GM12878 (cell line): ENCODE measurements around the gene BANP. TPM values are rescaled to one million over a fixed set of nuclear protein-coding genes. Genes with fewer than 3 reads are reported as not detected.

Experiments
- ATAC-seq: fragments of 200-7000 bp; cut with Tn5 transposase; 3 replicates; pipeline ENCODE4 v1.9.1; 2020; ENCODE audit warnings: mild to moderate bottlenecking, moderate library complexity
- BruUV-seq: library from RNA; stranded (reverse); fragments of 400-500 nt; replicated peaks from 2 replicates; lab custom pipeline; 2021; lab: Mats Ljungman, UMichigan
- CTCF ChIA-PET: fragments of 300-600 bp; sonication (Branson Sonifier 250); formaldehyde crosslinking; extraction: SDS; loops from one replicate; lab custom pipeline; 2021; ENCODE audit warnings: inconsistent platforms; lab: Yijun Ruan, JAX
- POLR2A ChIA-PET: fragments of 350-600 bp; formaldehyde crosslinking; extraction: SDS; loops from one replicate; lab custom pipeline; 2021; ENCODE audit warnings: inconsistent platforms; lab: Charles Lee
- RAD21 ChIA-PET: fragments of 300-600 bp; sonication (Branson Sonifier 250); formaldehyde crosslinking; loops from one replicate; lab custom pipeline; 2023; ENCODE audit warnings: antibody characterized with exemption; ENCODE audit not compliant: unreplicated experiment; lab: Charles Lee
- SMC1A ChIA-PET: fragments of 300-600 bp; sonication (Branson Sonifier 250); formaldehyde crosslinking; loops from one replicate; lab custom pipeline; 2023; ENCODE audit not compliant: unreplicated experiment, uncharacterized antibody; lab: Charles Lee
- DNase-seq: peaks from one replicate; pipeline ENCODE4 v3.0.0-alpha.2; 2011; ENCODE audit warnings: low read depth, low spot score
- FAIRE-seq: peaks from 3 replicates; lab custom pipeline; 2011; peaks lifted over from hg19 to GRCh38; lab: Jason Lieb, UNC
- H2AFZ ChIP-seq: 2 replicates; pipeline ENCODE4 v1.6.0; 2011; ENCODE audit warnings: low read depth, low read length, control low read depth; ENCODE audit not compliant: control insufficient read depth
- H3K27ac ChIP-seq: 2 replicates; pipeline ENCODE4 v1.5.1; 2011; ENCODE audit warnings: control low read depth; ENCODE audit not compliant: control insufficient read depth, insufficient read depth
- H3K27me3 ChIP-seq, 2 experiments: replicated peaks in 1 of 2; 2 replicates each; pipeline versions ENCODE4 v1.6.0 to v1.6.1; 2011; ENCODE audit warnings: low read length in 1 of 2; ENCODE audit not compliant: control insufficient read depth in 2 of 2, insufficient read depth in 2 of 2
- H3K36me3 ChIP-seq, 2 experiments: 2 replicates each; pipeline ENCODE4 v1.5.1; 2011; ENCODE audit warnings: low read length in 1 of 2; ENCODE audit not compliant: control insufficient read depth in 2 of 2, insufficient read depth in 2 of 2
- H3K4me1 ChIP-seq: 2 replicates; pipeline ENCODE4 v1.6.1; 2011; ENCODE audit warnings: mild to moderate bottlenecking, low read length, moderate library complexity, mixed read lengths; ENCODE audit not compliant: control insufficient read depth, insufficient read depth
- H3K4me2 ChIP-seq: 2 replicates; pipeline ENCODE4 v1.6.0; 2011; ENCODE audit warnings: control low read depth; ENCODE audit not compliant: control insufficient read depth, insufficient read depth
- H3K4me3 ChIP-seq: fragments of 200-600 bp; sonication (generic); 2 replicates; pipeline ENCODE4 v1.5.1; 2016
- H3K79me2 ChIP-seq: 2 replicates; pipeline ENCODE4 v1.6.0; 2011; ENCODE audit warnings: low read length; ENCODE audit not compliant: control insufficient read depth, insufficient read depth
- H3K9ac ChIP-seq: 2 replicates; pipeline ENCODE4 v1.8.0; 2011; ENCODE audit warnings: low read length, control low read depth, mixed read lengths; ENCODE audit not compliant: control insufficient read depth, insufficient read depth
- H3K9me3 ChIP-seq: replicated peaks from 3 replicates; pipeline ENCODE4 v1.5.1; 2011; ENCODE audit warnings: mild to moderate bottlenecking, low read length; ENCODE audit not compliant: control insufficient read depth, insufficient read depth
- H4K20me1 ChIP-seq: 2 replicates; pipeline ENCODE4 v1.6.0; 2011; ENCODE audit not compliant: control insufficient read depth, insufficient read depth
- BCL11A ChIP-seq: IDR thresholded peaks from 2 replicates; pipeline ENCODE4 v1.6.1; 2011; ENCODE audit warnings: low read depth, low read length
- JUND ChIP-seq: IDR thresholded peaks from 2 replicates; pipeline ENCODE4 v1.6.1; 2012; ENCODE audit warnings: low read depth, mild to moderate bottlenecking, low read length, improper control_type of control experiment, moderate library complexity
- KDM1A ChIP-seq: fragments of 200-600 bp; sonication (generic); IDR thresholded peaks from 2 replicates; pipeline ENCODE4 v1.6.1; 2016; ENCODE audit warnings: borderline replicate concordance
- MEF2A ChIP-seq: IDR thresholded peaks from 2 replicates; pipeline ENCODE4 v1.6.1; 2011; ENCODE audit warnings: low read depth, mild to moderate bottlenecking, low read length, moderate library complexity; ENCODE audit not compliant: insufficient read depth
- MXI1 ChIP-seq: fragments of 150-350 bp; IDR thresholded peaks from 2 replicates; pipeline ENCODE4 v1.6.1; 2011; ENCODE audit warnings: low read depth, mild to moderate bottlenecking, inconsistent platforms, low read length, improper control_type of control experiment
- NFYA ChIP-seq: IDR thresholded peaks from 2 replicates; pipeline ENCODE4 v1.6.1; 2011; ENCODE audit warnings: low read depth, mild to moderate bottlenecking, low read length, improper control_type of control experiment, borderline replicate concordance
- SP1 ChIP-seq: IDR thresholded peaks from one replicate; pipeline ENCODE4 v1.6.1; 2011; ENCODE audit warnings: low read depth, low read length
- WRNIP1 ChIP-seq: IDR thresholded peaks from 2 replicates; pipeline ENCODE4 v1.6.1; 2011; ENCODE audit warnings: low read depth, low read length, improper control_type of control experiment, borderline replicate concordance
- WGBS: methylation state at CpG from one replicate; pipeline ENCODE4 v1.1.6; 2016; ENCODE audit warnings: low lambda C conversion rate; ENCODE audit not compliant: insufficient replicate concordance, insufficient coverage; ENCODE audit errors: missing lambda C conversion rate; 5-methylcytosine and 5-hydroxymethylcytosine counted together
- in situ Hi-C: fragments of 300-500 bp; cut with MboI; formaldehyde crosslinking; loops from 9 replicates; pipeline ENCODE4 v1.14.3; 2018; ENCODE audit warnings: mixed read lengths
- intact Hi-C: fragments of 100-400 bp; cut with micrococcal nuclease; formaldehyde crosslinking; loops from one replicate; pipeline ENCODE4 v1.14.2; 2022; ENCODE audit not compliant: unreplicated experiment
- polyA plus RNA-seq, 11 experiments: library from polyadenylated mRNA; depleted of rRNA in 4 of 11; unstranded in 6 of 11; stranded (reverse) in 5 of 11; fragments of >200 nt; fragmentation: Nextera tagmentation in 4 of 11; fragmentation: Illumina TruSeq in 1 of 11; extraction: Ambion mirVana in 4 of 11; extraction: Trizol in 1 of 11; gene quantifications; 1 replicate in 1 of 11; 2 replicates in 10 of 11; pipeline versions ENCODE4 v1.2.1 to v1.2.3, GENCODE V29; 2011 to 2016; ENCODE audit warnings: inconsistent platforms in 2 of 11, missing spikeins in 2 of 11, low read depth in 1 of 11
- total RNA-seq, 4 experiments: library from RNA; depleted of rRNA in 3 of 4; stranded (reverse); fragments of >200 nt in 3 of 4; fragmentation: Illumina TruSeq in 1 of 4; extraction: Trizol in 1 of 4; gene quantifications; 2 replicates each; pipeline versions ENCODE4 v1.2.1 to v1.2.3, GENCODE V29; 2013 to 2021
- TF ChIP-seq, protein P1 (sequence below): fragments of 450-650 bp; IDR thresholded peaks from 2 replicates; pipeline ENCODE4 v1.6.1; 2018; ENCODE audit warnings: mild to moderate bottlenecking, low read depth, moderate library complexity; ENCODE audit not compliant: partially characterized antibody

BANP gene
- total and polyA plus RNA-seq, 10 of the 15 experiments (the other 5 are each of a cell fraction or from before 2014, with no cell fraction given): 3.9 to 21.9 (median 12.2) TPM

DNA sequence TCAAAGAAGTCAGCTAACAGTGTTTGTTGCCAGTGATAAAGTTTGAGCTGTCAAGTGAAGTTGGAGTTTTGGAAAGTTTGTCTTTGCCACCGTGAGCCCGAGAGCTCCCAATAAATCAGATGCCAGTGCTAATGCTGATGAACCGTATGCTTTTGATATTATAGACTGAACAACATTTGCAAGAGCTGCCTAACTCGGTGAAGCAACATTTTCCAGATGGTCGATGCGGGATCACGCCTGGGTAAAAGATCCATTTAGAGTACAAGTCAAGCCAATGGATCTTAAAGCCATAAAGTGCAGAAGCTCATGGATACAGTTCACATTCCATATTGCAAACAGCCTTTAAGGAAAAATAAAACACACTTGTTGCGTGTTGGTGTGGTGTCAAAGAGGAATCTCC lies 9.6 kb downstream of the BANP start:
- RAD21 ChIA-PET: no interaction called here
- ATAC-seq (no peak), FAIRE-seq (no peak)
- Histone ChIP-seq H2AFZ (no peak overlapping the region), H3K27me3 (no peaks in the 10 kb centered on the region)
- SMC1A ChIA-PET: interaction anchor here (1.1 kb wide), 1 partner anchor 11 kb away, joined by 3 read pairs; no protein-coding TSS in a partner anchor
- POLR2A ChIA-PET: no interaction called here
- TF ChIP-seq, protein P1, sequence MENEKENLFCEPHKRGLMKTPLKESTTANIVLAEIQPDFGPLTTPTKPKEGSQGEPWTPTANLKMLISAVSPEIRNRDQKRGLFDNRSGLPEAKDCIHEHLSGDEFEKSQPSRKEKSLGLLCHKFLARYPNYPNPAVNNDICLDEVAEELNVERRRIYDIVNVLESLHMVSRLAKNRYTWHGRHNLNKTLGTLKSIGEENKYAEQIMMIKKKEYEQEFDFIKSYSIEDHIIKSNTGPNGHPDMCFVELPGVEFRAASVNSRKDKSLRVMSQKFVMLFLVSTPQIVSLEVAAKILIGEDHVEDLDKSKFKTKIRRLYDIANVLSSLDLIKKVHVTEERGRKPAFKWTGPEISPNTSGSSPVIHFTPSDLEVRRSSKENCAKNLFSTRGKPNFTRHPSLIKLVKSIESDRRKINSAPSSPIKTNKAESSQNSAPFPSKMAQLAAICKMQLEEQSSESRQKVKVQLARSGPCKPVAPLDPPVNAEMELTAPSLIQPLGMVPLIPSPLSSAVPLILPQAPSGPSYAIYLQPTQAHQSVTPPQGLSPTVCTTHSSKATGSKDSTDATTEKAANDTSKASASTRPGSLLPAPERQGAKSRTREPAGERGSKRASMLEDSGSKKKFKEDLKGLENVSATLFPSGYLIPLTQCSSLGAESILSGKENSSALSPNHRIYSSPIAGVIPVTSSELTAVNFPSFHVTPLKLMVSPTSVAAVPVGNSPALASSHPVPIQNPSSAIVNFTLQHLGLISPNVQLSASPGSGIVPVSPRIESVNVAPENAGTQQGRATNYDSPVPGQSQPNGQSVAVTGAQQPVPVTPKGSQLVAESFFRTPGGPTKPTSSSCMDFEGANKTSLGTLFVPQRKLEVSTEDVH: no peak
- TF ChIP-seq WRNIP1 (no peak), MXI1 (no peak), NFYA (no peak), BCL11A (no peak), SP1 (no peak), KDM1A (no peak), MEF2A (no peak), JUND (no peak)
- TF ChIP-seq, all 136 proteins: peak for 0
- Histone ChIP-seq H3K79me2 (peaks cover 50% of the 10 kb centered on the region), H3K4me1 (peaks cover 20% of the 10 kb centered on the region), H3K36me3 (peaks cover 0 to 10% of the 10 kb centered on the region in 2 experiments; a peak in 3 of 4 replicates), H4K20me1 (no peaks in the 10 kb centered on the region; the same call in 1 of the 2 replicates), H3K9ac (no peak overlapping the region), H3K27ac (no peak overlapping the region), H3K4me3 (no peak overlapping the region), H3K4me2 (no peak overlapping the region), H3K9me3 (no peaks in the 10 kb centered on the region)
- DNase-seq: no peak
- no TSS peak for BruUV-seq
- 98% methylated on average over 8 of the region's 8 CpGs for WGBS
- intact Hi-C loops: no loop called here
- CTCF ChIA-PET: interaction anchor here (0.9 kb wide), 1 partner anchor 477 kb away, joined by 4 read pairs; no protein-coding TSS in a partner anchor
- in situ Hi-C loops: loop anchor here (25.0 kb wide), 1 partner anchor 476 kb away; no protein-coding TSS in a partner anchor
